ENCODE data around the gene CDHR3.

Gene CDHR3

GRCh38 chr7:106010866-106011265, 47.8 kb downstream of the CDHR3 start:
- no peak overlapping the region for H2AFZ ChIP-seq (ENCODE audit: low read depth, low read length)
- peaks cover 17% of the 10 kb centered on the region for H3K4me1 ChIP-seq (ENCODE audit: insufficient read depth, low read length)
- H3K36me3 ChIP-seq (ENCODE audit: insufficient read depth, low read length): no peaks in the 10 kb centered on the region
- H3K9me3 ChIP-seq (ENCODE audit: low read length): peaks cover 4% of the 10 kb centered on the region
- no peaks in the 10 kb centered on the region for H3K27me3 ChIP-seq (ENCODE audit: insufficient read depth, low read length)
- no peak overlapping the region for H3K4me3 ChIP-seq (ENCODE audit: low read length)

- H2AFZ ChIP-seq (ENCODE audit: low read depth, low read length): no peak overlapping the region
- H3K36me3 ChIP-seq (ENCODE audit: insufficient read depth, low read length): no peaks in the 10 kb centered on the region
- H3K4me3 ChIP-seq (ENCODE audit: low read length): no peak overlapping the region
- H3K27me3 ChIP-seq (ENCODE audit: insufficient read depth, low read length): no peaks in the 10 kb centered on the region
- H3K4me1 ChIP-seq (ENCODE audit: insufficient read depth, low read length): peaks cover 21% of the 10 kb centered on the region
- H3K9me3 ChIP-seq (ENCODE audit: low read length): no peaks in the 10 kb centered on the region
Measured at GRCh38 chr7:106012184-106012583, 49.1 kb downstream of the CDHR3 start.

GRCh38 chr7:106012935-106013439, 49.9 kb downstream of the CDHR3 start:
- Histone ChIP-seq H3K4me1 (ENCODE audit: insufficient read depth, low read length) (peaks cover 21% of the 10 kb centered on the region), H2AFZ (ENCODE audit: low read depth, low read length) (no peak overlapping the region), H3K36me3 (ENCODE audit: insufficient read depth, low read length) (no peaks in the 10 kb centered on the region), H3K9me3 (ENCODE audit: low read length) (no peaks in the 10 kb centered on the region), H3K4me3 (ENCODE audit: low read length) (no peak overlapping the region), H3K27me3 (ENCODE audit: insufficient read depth, low read length) (no peaks in the 10 kb centered on the region)

- Histone ChIP-seq H3K4me3 (ENCODE audit: low read length) (no peak overlapping the region), H2AFZ (ENCODE audit: low read depth, low read length) (no peak overlapping the region), H3K9me3 (ENCODE audit: low read length) (no peaks in the 10 kb centered on the region), H3K4me1 (ENCODE audit: insufficient read depth, low read length) (peaks cover 8% of the 10 kb centered on the region), H3K36me3 (ENCODE audit: insufficient read depth, low read length) (no peaks in the 10 kb centered on the region), H3K27me3 (ENCODE audit: insufficient read depth, low read length) (no peaks in the 10 kb centered on the region)
Measured at GRCh38 chr7:106015381-106016218, 52.5 kb downstream of the CDHR3 start.

GRCh38 chr7:106016331-106016730, 53.3 kb downstream of the CDHR3 start:
- H3K36me3 ChIP-seq (ENCODE audit: insufficient read depth, low read length): no peaks in the 10 kb centered on the region
- no peaks in the 10 kb centered on the region for H3K27me3 ChIP-seq (ENCODE audit: insufficient read depth, low read length)
- no peak overlapping the region for H3K4me3 ChIP-seq (ENCODE audit: low read length)
- H3K4me1 ChIP-seq (ENCODE audit: insufficient read depth, low read length): peaks cover 12% of the 10 kb centered on the region
- H2AFZ ChIP-seq (ENCODE audit: low read depth, low read length): no peak overlapping the region
- H3K9me3 ChIP-seq (ENCODE audit: low read length): no peaks in the 10 kb centered on the region

- Histone ChIP-seq H3K36me3 (ENCODE audit: insufficient read depth, low read length) (no peaks in the 10 kb centered on the region), H3K9me3 (ENCODE audit: low read length) (no peaks in the 10 kb centered on the region), H3K4me3 (ENCODE audit: low read length) (no peak overlapping the region), H3K27me3 (ENCODE audit: insufficient read depth, low read length) (no peaks in the 10 kb centered on the region), H3K4me1 (ENCODE audit: insufficient read depth, low read length) (peaks cover 12% of the 10 kb centered on the region), H2AFZ (ENCODE audit: low read depth, low read length) (no peak overlapping the region)
Measured at GRCh38 chr7:106017657-106018056, 54.6 kb downstream of the CDHR3 start.

GRCh38 chr7:106018566-106019469, 55.8 kb downstream of the CDHR3 start:
- Histone ChIP-seq H3K9me3 (ENCODE audit: low read length) (no peaks in the 10 kb centered on the region), H3K27me3 (ENCODE audit: insufficient read depth, low read length) (no peaks in the 10 kb centered on the region), H3K4me3 (ENCODE audit: low read length) (no peak overlapping the region), H2AFZ (ENCODE audit: low read depth, low read length) (no peak overlapping the region), H3K36me3 (ENCODE audit: insufficient read depth, low read length) (no peaks in the 10 kb centered on the region), H3K4me1 (ENCODE audit: insufficient read depth, low read length) (peaks cover 12% of the 10 kb centered on the region)

GRCh38 chr7:106019470-106019820, 56.4 kb downstream of the CDHR3 start:
- H3K9me3 ChIP-seq (ENCODE audit: low read length): no peaks in the 10 kb centered on the region
- H2AFZ ChIP-seq (ENCODE audit: low read depth, low read length): no peak overlapping the region
- no peaks in the 10 kb centered on the region for H3K27me3 ChIP-seq (ENCODE audit: insufficient read depth, low read length)
- H3K36me3 ChIP-seq (ENCODE audit: insufficient read depth, low read length): no peaks in the 10 kb centered on the region
- no peak overlapping the region for H3K4me3 ChIP-seq (ENCODE audit: low read length)
- peaks cover 12% of the 10 kb centered on the region for H3K4me1 ChIP-seq (ENCODE audit: insufficient read depth, low read length)

- no peak overlapping the region for H3K4me3 ChIP-seq (ENCODE audit: low read length)
- no peaks in the 10 kb centered on the region for H3K9me3 ChIP-seq (ENCODE audit: low read length)
- no peaks in the 10 kb centered on the region for H3K27me3 ChIP-seq (ENCODE audit: insufficient read depth, low read length)
- H3K4me1 ChIP-seq (ENCODE audit: insufficient read depth, low read length): peaks cover 7% of the 10 kb centered on the region
- H3K36me3 ChIP-seq (ENCODE audit: insufficient read depth, low read length): no peaks in the 10 kb centered on the region
- peak overlapping the region; percentile 32 for H2AFZ ChIP-seq (ENCODE audit: low read depth, low read length)
Measured at GRCh38 chr7:106021151-106022067, 58.3 kb downstream of the CDHR3 start.

GRCh38 chr7:106022193-106022821, 59.2 kb downstream of the CDHR3 start:
- Histone ChIP-seq H3K4me3 (ENCODE audit: low read length) (no peak overlapping the region), H3K36me3 (ENCODE audit: insufficient read depth, low read length) (no peaks in the 10 kb centered on the region)

GRCh38 chr7:106023369-106024322, 60.6 kb downstream of the CDHR3 start:
- Histone ChIP-seq H3K4me3 (ENCODE audit: low read length) (no peak overlapping the region), H3K36me3 (ENCODE audit: insufficient read depth, low read length) (no peaks in the 10 kb centered on the region), H3K4me1 (ENCODE audit: insufficient read depth, low read length) (peaks cover 7% of the 10 kb centered on the region), H3K9me3 (ENCODE audit: low read length) (no peaks in the 10 kb centered on the region), H2AFZ (ENCODE audit: low read depth, low read length) (no peak overlapping the region), H3K27me3 (ENCODE audit: insufficient read depth, low read length) (no peaks in the 10 kb centered on the region)

More at GRCh38 chr7:106022193-106022821, 59.2 kb downstream of the CDHR3 start:
- Histone ChIP-seq H3K9me3 (ENCODE audit: low read length) (no peaks in the 10 kb centered on the region), H2AFZ (ENCODE audit: low read depth, low read length) (no peak overlapping the region), H3K27me3 (ENCODE audit: insufficient read depth, low read length) (no peaks in the 10 kb centered on the region), H3K4me1 (ENCODE audit: insufficient read depth, low read length) (peaks cover 7% of the 10 kb centered on the region)
